GM18520 (cell line): ENCODE results near the gene HDAC1.

Experiments used
- ATAC-seq: cut with Tn5 transposase; IDR thresholded peaks from one replicate; pipeline ENCODE4 v1.9.1; 2021; ENCODE audit not compliant: unreplicated experiment

The HDAC1 gene

GRCh38 chr1:32365445-32365844 lies 73.6 kb downstream of the HDAC1 start:
- no peak for ATAC-seq

GRCh38 chr1:32367912-32368635 lies 76.2 kb downstream of the HDAC1 start:
- ATAC-seq: no peak

- no peak for ATAC-seq
Measured at GRCh38 chr1:32372149-32372756, 80.4 kb downstream of the HDAC1 start.

- ATAC-seq: no peak
Measured at GRCh38 chr1:32373996-32374592, 82.2 kb downstream of the HDAC1 start.

GRCh38 chr1:32376199-32376598 lies 84.3 kb downstream of the HDAC1 start:
- no peak for ATAC-seq

GRCh38 chr1:32377541-32378220 lies 85.8 kb downstream of the HDAC1 start:
- ATAC-seq: no peak

GRCh38 chr1:32380057-32380456 lies 88.2 kb downstream of the HDAC1 start:
- ATAC-seq: no peak
